Effector CD8-positive, alpha-beta T cell (primary cell): ENCODE results near the gene DIPK1A.
"Not testable (repeated sequence)": the region's sequence is repeated elsewhere in the genome, so short reads cannot be mapped to it uniquely, and the experiment has no call there.

Experiments used
- DNase-seq: peaks from one replicate; lab custom pipeline; 2025; lab: John Stamatoyannopoulos, UW

DIPK1A gene

DNA sequence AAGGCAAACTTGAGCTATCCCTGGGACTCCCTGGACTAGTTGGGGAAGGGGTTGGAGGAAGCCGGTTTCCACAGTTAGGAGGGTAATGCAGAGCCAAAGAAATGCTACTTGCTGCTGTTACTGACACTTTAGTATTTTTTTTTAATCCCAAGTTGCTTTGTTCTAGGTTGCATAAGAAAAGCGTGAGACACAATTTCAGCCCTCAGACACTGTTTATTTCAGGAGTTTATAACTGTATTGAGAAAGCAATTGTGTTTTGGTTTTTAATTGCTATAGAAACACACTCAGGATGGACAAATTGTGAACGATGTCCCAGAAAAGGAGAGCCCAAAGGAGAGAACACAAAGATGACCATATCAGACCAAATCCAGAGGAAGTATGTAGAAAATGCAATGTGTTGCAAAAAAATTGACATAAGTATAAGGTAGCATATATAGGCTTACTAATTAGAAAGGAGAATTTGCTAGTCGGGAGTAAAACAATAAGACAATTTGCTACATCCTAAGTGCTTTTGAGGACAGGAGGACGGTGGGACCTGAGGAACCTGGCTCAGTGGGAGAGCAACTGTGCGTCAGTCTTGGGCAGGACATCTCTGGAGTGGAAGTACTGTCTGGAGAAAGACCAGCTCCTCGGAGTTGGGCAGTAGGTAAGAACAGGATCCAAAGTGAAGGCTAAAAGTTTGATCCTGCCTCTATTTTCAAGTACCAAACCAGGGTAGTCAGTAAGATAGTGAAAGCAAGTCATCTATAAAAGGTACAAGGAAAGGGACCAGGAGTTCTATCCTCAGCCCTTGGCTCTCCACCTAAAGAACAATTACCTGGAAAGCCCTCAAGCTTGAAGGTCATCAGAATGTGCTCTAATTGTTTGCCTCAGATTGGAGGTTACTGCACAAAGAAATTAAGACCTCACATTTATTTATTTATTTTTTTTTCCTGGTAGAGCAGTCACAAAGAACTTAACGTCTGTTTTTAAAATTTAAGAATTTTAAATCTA, 39.9 kb downstream of the DIPK1A start:
- DNase-seq = no peak

DNA sequence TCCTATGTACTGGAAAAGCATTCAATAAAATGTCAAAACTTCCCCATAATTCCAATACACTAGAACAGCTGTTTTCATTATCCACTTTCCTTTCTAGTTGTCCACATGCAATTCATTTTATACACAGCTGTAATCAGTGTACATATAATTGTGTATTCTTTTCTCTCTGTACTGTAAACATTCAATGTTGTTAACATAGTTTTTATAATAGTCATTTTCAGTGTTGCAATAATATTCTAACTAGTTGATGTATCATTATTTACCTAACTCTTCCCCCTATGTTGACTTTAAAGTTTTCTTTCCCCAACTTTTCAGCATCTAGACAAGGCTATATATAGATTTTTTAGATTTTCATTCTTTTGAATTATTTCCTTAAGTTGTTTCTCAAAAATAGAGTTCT, 44.4 kb downstream of the DIPK1A start:
- DNase-seq = no peak

DNA sequence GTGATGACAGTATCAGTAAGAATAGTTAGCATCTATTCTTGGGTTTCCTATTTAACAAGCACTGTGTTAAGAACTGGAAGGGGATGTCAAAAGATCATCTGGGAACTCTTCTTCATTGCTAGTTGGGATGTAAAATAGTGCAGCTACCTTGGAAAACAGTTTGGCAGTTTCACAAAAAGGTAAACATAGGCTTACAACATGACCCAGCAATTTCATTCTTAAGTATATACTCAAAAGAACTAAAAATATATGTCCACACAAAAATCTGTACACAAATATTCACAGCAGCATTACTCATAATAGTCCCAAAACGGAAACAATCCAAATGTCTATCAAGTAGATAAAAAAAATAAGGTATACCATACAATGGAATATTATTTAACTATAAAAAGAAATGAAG, 45.7 kb downstream of the DIPK1A start:
- no peak for DNase-seq

DNA sequence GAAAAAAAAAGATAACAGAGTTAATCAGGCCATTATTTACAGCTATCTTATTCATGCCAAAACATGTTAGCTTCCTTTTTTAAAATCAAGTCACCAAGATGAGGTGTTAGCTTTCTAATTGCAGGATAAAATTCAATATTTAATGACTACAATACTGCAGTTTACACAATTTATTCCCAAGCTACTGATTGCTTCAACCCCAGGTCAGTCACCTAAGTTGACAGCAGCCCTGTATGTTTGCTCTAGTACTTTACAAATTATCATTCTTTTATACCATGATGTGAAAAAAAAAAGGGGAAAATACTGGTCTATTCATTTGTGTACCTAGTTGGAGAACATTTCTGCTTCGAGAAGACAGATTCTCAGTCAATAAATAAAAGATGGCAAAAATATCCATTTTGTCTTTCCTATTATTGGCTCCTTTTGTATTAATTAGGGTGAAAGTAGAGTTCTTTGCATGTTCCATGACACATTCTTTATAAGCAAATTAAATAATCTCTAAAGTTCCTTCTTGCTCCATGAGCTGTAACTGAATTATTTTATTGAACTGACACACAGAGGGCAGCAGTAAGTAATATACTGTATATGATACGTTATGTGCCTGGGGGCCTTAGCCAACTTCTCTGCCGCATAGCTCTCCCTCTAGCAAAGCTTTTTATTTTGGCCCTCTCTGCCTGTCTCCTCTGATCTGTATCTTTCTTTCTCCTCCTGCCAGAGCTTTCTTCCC, 48.0 kb downstream of the DIPK1A start:
- no peak for DNase-seq

DNA sequence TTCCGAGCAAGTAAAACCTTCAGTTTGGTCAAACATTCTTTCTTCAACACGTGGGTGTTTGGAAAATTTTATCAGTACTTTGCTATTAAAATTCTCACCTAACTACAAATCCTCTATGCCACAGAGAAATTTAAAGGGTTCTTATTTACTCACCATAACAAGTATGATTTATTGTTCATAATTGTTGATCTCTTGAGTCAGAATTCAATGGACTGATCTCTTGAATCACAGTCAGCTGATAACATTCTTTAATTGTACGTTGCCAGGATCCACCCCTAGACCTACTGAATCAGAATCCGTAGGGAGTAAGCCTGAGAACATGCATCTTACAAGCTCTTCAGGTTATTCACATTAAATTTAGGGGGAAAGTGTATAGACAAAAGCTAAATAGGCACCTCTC, 51.2 kb downstream of the DIPK1A start:
- no peak for DNase-seq

DNA sequence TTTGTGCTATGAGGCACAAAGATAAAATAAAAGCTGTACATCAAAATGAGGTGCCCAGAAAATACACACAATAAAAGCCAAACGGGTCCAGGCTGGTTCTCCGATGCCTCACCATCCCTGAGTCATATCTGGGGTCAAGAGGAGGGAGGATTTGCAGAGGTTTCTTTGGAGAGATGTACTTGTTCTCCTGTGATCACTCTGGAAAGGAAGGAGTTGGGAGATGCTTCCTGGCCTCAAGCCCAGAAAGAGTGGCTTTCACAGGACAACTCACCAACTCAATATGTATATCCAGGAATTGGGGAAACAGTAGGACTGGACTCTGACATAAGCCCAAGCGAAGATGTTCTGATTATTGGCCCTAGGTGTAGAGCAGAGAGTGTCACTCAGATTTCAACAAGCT, 51.9 kb downstream of the DIPK1A start:
- DNase-seq = no peak

DNA sequence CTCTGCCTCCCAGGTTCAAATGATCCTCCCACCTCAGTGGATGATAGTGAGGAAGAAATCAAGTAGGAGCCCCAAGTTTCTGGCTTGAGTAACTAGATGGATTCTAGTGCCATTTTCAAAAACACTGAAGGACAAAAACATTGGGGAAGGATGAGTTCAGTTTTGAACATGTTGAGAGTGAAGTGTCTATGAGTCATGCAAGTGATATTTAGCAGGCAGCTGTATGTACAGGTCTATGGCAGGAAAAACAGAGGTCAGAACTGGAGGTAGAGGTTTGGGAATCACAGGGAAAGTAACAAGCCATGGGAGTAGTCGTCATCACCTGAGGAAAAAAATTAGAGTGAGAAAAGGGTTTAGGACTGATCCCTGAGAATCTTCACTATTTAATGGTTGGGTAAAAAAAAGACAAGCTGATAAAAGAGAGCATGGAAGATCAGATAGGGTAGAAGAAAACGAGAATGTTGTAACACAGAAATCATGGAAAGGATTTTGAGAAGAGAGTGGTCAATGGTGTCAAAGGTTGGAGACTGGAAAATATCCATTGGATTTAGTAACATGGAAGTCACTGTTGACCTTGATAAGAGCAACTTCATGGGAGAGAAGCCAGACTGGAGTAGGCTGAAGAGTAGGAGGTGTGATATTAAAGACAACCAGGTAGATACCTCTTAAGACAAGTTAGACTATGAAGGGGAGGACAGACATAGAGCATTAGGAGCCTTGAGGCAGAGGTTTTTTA, 53.1 kb downstream of the DIPK1A start:
- DNase-seq = no peak

DNA sequence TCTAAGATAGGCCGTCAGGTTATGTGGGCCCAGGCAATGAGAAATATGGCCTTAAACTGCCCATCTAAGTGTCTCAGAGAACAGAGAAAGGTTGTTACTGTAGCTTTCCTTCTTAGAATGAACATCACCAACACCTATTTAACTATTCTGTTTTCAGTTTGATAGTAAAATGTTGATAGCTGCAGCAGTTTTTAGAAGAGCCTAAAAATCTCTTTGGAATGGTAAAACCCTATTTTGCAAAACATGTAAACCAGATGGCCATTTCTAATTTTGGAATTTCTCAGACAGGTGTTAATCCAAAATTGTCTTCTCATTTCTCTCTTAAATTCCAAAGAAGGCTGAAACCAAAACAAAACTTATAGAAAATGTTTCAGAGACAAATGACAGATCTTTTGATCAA, 57.5 kb downstream of the DIPK1A start:
- no peak for DNase-seq

DNA sequence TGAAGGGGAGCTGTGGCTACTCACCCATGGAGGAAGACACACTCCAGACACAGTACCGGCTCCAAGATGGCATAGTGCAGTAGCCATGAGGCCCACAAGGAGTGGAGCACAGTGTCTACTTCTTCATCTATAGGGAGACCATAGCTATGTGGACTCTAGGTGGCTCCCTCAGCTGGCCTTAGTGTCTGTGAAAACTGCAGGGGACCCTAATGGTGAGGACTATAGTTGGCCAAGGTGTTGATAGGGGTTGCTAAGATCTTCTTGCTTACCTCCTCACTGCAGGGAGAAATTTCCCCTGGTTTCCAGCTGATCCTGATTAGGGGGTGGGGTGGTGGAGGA, 58.9 kb downstream of the DIPK1A start:
- no peak for DNase-seq

DNA sequence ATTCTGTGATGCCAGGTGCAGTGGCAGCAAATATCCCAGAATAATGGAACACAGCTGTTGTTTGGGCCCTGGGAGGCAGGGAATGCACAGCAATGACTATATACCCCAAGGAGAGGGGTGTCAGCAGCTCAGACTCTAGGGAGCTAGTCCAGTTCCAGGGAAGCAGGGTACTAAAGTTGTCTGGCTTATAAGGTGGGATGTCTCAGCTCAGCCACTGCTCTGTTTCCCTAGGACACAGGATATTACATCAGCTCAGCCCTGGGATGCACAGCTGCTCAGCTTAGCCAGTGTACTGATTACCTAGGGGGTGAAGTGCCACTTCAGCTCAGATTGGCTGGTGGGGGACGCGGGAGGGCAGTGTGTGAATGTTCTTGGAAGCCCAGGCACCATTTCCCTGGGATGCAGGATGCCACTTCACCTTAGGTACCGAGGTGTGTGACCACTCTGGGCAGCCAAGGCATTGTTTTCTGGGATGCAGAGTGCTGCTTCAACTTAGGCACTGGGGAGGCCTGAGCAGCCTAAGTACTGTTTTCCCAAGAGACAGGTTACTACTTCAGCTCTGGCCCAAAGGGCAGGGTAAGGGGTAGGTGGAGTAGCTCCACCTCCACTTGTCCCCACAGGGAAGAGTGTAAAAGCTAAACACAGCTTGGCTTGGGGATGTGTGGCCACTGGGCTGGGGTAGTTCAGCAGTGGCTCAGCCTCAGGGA, 59.4 kb downstream of the DIPK1A start:
- DNase-seq = no peak

GRCh38 chr1:92901126-92901525, 60.1 kb downstream of the DIPK1A start:
- no peak for DNase-seq

- no peak for DNase-seq
Measured at GRCh38 chr1:92900539-92900938, 60.7 kb downstream of the DIPK1A start.

- DNase-seq = no peak
Measured at GRCh38 chr1:92899780-92900179, 61.5 kb downstream of the DIPK1A start.

- DNase-seq = not testable (repeated sequence)
Measured at GRCh38 chr1:92898053-92898452, 63.2 kb downstream of the DIPK1A start.

- DNase-seq = no peak
Measured at GRCh38 chr1:92887465-92887864, 73.8 kb downstream of the DIPK1A start.

DNA sequence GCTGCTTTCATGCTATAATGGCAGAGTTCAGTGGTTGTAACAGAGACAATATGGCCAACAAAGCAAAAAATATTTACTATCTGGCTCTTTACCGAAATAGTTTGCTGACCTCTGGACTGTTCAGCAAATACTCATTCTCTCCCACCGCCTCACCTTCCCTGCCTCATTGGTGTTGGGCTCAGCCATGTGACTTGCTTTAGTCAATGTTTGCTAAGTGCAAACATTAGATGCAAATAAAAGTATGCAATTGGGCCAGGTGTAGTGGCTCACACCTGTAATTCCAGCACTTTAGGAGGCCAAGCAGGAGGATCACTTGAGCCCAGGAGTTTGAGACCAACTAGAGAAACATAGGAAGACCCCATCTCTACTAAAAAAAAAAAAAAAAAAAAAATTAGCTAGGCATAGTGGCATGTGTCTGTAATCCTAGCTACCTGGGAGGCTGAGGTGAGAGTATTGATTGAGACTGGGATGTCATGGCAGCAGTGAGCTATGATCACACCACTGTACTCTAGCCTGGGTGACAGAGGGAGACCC, 74.3 kb downstream of the DIPK1A start:
- DNase-seq = no peak

GRCh38 chr1:92884195-92884594, 77.1 kb downstream of the DIPK1A start:
- no peak for DNase-seq

- DNase-seq = no peak
Measured at GRCh38 chr1:92883297-92883696, 78.0 kb downstream of the DIPK1A start.

GRCh38 chr1:92882819-92883218, 78.4 kb downstream of the DIPK1A start:
- no peak for DNase-seq

DNA sequence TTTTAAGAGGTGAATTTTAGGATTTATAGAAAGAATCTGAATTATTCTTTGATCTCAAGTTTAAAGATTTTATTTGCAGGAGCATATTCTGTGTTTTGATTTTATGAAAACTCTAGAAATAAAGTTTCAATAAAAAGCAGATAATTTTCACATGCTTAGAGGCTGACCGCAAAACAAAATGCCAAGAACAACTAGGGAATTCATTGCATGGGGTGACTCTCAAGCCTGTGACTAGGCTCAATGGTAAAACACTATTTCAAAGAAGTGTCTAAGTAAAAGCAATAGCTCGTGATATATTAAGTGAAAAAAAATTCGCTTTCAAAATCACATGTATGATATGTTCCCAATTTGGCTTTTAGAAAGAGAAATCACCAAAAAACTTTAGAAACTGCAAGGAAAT, 79.9 kb downstream of the DIPK1A start:
- DNase-seq = no peak

- no peak for DNase-seq
Measured at GRCh38 chr1:92879316-92879968, 81.8 kb downstream of the DIPK1A start.
